Thyroid gland (tissue), 4 donors: ENCODE results near the gene ANTXRL. TPM values are rescaled to one million over a fixed set of nuclear protein-coding genes. Genes with fewer than 3 reads are reported as not detected.
"Not testable (repeated sequence)": the region's sequence is repeated elsewhere in the genome, so short reads cannot be mapped to it uniquely, and the experiment has no call there.

Source experiments
- DNase-seq, 2 donors: peaks; one replicate each; pipeline ENCODE4 v3.0.0-alpha.2; 2019
- H3K27ac ChIP-seq, 3 donors: fragments of 200-600 bp; sonication (generic); 1 replicate in 2 of 3; 2 replicates in 1 of 3; pipeline ENCODE4 v1.5.1; 2016 to 2019; ENCODE audit warnings: mild to moderate bottlenecking in 1 of 3, moderate library complexity in 1 of 3
- H3K27me3 ChIP-seq: fragments of 200-600 bp; sonication (generic); one replicate; pipeline ENCODE4 v1.5.1; 2019
- H3K36me3 ChIP-seq, 2 donors: fragments of 200-600 bp; sonication (generic); one replicate each; pipeline ENCODE4 v1.5.1; 2016 to 2019
- H3K4me1 ChIP-seq, 2 donors: fragments of 200-600 bp; sonication (generic); one replicate each; pipeline ENCODE4 v1.5.1; 2017 to 2019
- H3K4me3 ChIP-seq, 3 donors: fragments of 200-600 bp; sonication (generic); replicated peaks in 1 of 3; 1 replicate in 2 of 3; 2 replicates in 1 of 3; pipeline ENCODE4 v1.5.1; 2016; ENCODE audit warnings: mild to moderate bottlenecking in 1 of 3
- H3K9me3 ChIP-seq: fragments of 200-600 bp; sonication (generic); one replicate; pipeline ENCODE4 v1.5.1; 2017
- POLR2A ChIP-seq, 2 donors: fragments of 450-650 bp; IDR thresholded peaks; one replicate each; pipeline ENCODE4 v1.6.1; 2017; ENCODE audit warnings: antibody characterized with exemption in 2 of 2, mild to moderate bottlenecking in 2 of 2, moderate library complexity in 1 of 2
- WGBS, 2 donors: methylation state at CpG; one replicate each; pipeline ENCODE4 v1.1.5; 2017; 5-methylcytosine and 5-hydroxymethylcytosine counted together
- intact Hi-C: fragments of 100-400 bp; cut with DNase I; formaldehyde crosslinking; loops from one replicate; pipeline ENCODE4 v1.15.1; 2023
- total RNA-seq, 4 donors: library from RNA; depleted of rRNA; stranded (reverse); fragments of >200 nt; gene quantifications; one replicate each; pipeline ENCODE4 v1.2.3, GENCODE V29; 2016
- TF ChIP-seq, protein P1 (sequence below), 6 experiments: fragments of 200-600 bp in 3 of 6; fragments of 450-650 bp in 3 of 6; sonication (generic) in 3 of 6; IDR thresholded peaks; one replicate each; pipeline ENCODE4 v1.5.1; 2016 to 2019; ENCODE audit warnings: antibody characterized with exemption in 6 of 6, mild to moderate bottlenecking in 2 of 6, inconsistent platforms in 1 of 6, moderate library complexity in 1 of 6

ANTXRL gene
- total RNA-seq, 4 donors from 2014 or later, result not detected

- TF ChIP-seq POLR2A (IDR thresholded peaks at IDR 0.05), result no peak
- 83 to 88% methylated on average over 8 to 9 of the region's 9 CpGs for WGBS, 2 donors
- H3K4me1 ChIP-seq, result no peaks in the 10 kb centered on the region
- no peak overlapping the region for H3K27ac ChIP-seq
- no peak for DNase-seq
- no peaks in the 10 kb centered on the region for H3K27me3 ChIP-seq
- H3K4me3 ChIP-seq, result no peak overlapping the region
- H3K36me3 ChIP-seq, result no peaks in the 10 kb centered on the region
- intact Hi-C loops, result no loop called here
- H3K9me3 ChIP-seq, result no peaks in the 10 kb centered on the region
Observed at GRCh38 chr10:46245381-46245900, 41.4 kb upstream of the ANTXRL start.

GRCh38 chr10:46246400-46247180 is 40.2 kb upstream of the ANTXRL start:
- H3K27ac ChIP-seq, intact Hi-C loops, H3K4me1 ChIP-seq, H3K36me3 ChIP-seq, H3K27me3 ChIP-seq, H3K9me3 ChIP-seq, H3K4me3 ChIP-seq, DNase-seq: not testable (repeated sequence)
- WGBS, 2 donors, result 80 to 82% methylated on average over 7 to 10 of the region's 10 CpGs

DNA sequence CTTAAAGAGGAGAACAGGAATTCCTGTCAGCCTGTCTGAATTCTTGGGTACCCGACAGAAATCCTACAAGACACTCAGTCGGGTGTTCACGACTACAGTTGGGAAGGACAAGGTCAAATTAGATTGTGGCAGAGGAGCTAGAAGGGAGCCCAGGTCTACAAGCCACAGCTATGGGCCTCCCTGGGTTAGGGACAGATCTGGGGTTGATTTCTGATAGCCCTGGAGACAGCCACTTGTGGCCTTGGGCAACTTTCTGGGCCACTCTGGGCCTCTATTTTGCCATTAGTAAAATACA is 39.7 kb upstream of the ANTXRL start:
- Histone ChIP-seq H3K27ac (no peak overlapping the region), H3K36me3 (no peaks in the 10 kb centered on the region), H3K4me1 (no peaks in the 10 kb centered on the region), H3K9me3 (no peaks in the 10 kb centered on the region), H3K27me3 (no peaks in the 10 kb centered on the region), H3K4me3 (no peak overlapping the region)
- DNase-seq, result no peak
- TF ChIP-seq, protein P1, sequence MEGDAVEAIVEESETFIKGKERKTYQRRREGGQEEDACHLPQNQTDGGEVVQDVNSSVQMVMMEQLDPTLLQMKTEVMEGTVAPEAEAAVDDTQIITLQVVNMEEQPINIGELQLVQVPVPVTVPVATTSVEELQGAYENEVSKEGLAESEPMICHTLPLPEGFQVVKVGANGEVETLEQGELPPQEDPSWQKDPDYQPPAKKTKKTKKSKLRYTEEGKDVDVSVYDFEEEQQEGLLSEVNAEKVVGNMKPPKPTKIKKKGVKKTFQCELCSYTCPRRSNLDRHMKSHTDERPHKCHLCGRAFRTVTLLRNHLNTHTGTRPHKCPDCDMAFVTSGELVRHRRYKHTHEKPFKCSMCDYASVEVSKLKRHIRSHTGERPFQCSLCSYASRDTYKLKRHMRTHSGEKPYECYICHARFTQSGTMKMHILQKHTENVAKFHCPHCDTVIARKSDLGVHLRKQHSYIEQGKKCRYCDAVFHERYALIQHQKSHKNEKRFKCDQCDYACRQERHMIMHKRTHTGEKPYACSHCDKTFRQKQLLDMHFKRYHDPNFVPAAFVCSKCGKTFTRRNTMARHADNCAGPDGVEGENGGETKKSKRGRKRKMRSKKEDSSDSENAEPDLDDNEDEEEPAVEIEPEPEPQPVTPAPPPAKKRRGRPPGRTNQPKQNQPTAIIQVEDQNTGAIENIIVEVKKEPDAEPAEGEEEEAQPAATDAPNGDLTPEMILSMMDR (IDR thresholded peaks at IDR 0.05), result no peak
- TF ChIP-seq POLR2A (IDR thresholded peaks at IDR 0.05), result no peak
- WGBS, 2 donors, result 90 to 98% methylated on average over 3 of the region's 3 CpGs
- intact Hi-C loops, result no loop called here

GRCh38 chr10:46247808-46248569 is 38.8 kb upstream of the ANTXRL start:
- 78 to 84% methylated on average over 8 to 9 of the region's 14 CpGs for WGBS, 2 donors
- Histone ChIP-seq H3K9me3 (no peaks in the 10 kb centered on the region), H3K4me1 (no peaks in the 10 kb centered on the region), H3K36me3 (no peaks in the 10 kb centered on the region), H3K27ac (no peak overlapping the region), H3K27me3 (no peaks in the 10 kb centered on the region), H3K4me3 (no peak overlapping the region)
- intact Hi-C loops, result no loop called here
- DNase-seq, result peak in 1 of 2 donors; percentile 10
- TF ChIP-seq POLR2A (IDR thresholded peaks at IDR 0.05), result no peak
- TF ChIP-seq, protein P1 (IDR thresholded peaks at IDR 0.05), result no peak

- TF ChIP-seq, protein P1 (IDR thresholded peaks at IDR 0.05), result no peak
- no peak for TF ChIP-seq POLR2A (IDR thresholded peaks at IDR 0.05)
Observed at GRCh38 chr10:46248651-46249146, 38.1 kb upstream of the ANTXRL start.

GRCh38 chr10:46249617-46250344 is 37.0 kb upstream of the ANTXRL start:
- H3K9me3 ChIP-seq, H3K36me3 ChIP-seq, H3K27ac ChIP-seq, H3K4me3 ChIP-seq, H3K27me3 ChIP-seq, intact Hi-C loops, DNase-seq, H3K4me1 ChIP-seq: not testable (repeated sequence)
- WGBS, 2 donors, result 82 to 91% methylated on average over 3 to 7 of the region's 9 CpGs

More at GRCh38 chr10:46248651-46249146, 38.1 kb upstream of the ANTXRL start:
- Histone ChIP-seq H3K4me3 (no peak overlapping the region), H3K4me1 (no peaks in the 10 kb centered on the region), H3K9me3 (no peaks in the 10 kb centered on the region), H3K27ac (no peak overlapping the region), H3K36me3 (no peaks in the 10 kb centered on the region), H3K27me3 (no peaks in the 10 kb centered on the region)
- DNase-seq, result no peak
- intact Hi-C loops, result no loop called here
- 66 to 79% methylated on average over 10 of the region's 10 CpGs for WGBS, 2 donors
